SK-N-SH (cell line): Measurements from ENCODE around the gene CLEC11A. TPM values are rescaled to one million over a fixed set of nuclear protein-coding genes. Genes with fewer than 3 reads are reported as not detected.

Experiments
- CTCF ChIA-PET: fragments of 300-600, 350-600 bp; formaldehyde crosslinking; extraction: SDS; loops from one replicate; lab custom pipeline; 2021; lab: Yijun Ruan, JAX
- POLR2A ChIA-PET: fragments of 350-600 bp; sonication (Branson Sonifier 250); formaldehyde crosslinking; extraction: SDS; loops from one replicate; lab custom pipeline; 2020; ENCODE audit warnings: antibody characterized with exemption, inconsistent platforms; lab: Yijun Ruan, JAX
- DNase-seq: peaks from one replicate; pipeline ENCODE4 v3.0.0; 2012
- H2AFZ ChIP-seq: fragments of 200-600 bp; sonication (generic); 2 replicates; pipeline ENCODE4 v1.8.1; 2016; ENCODE audit warnings: antibody characterized with exemption, mild to moderate bottlenecking, low read depth
- H3F3A ChIP-seq: fragments of 200-600 bp; sonication (generic); replicated peaks from 2 replicates; pipeline ENCODE3; 2016; ENCODE audit warnings: antibody characterized with exemption, mild to moderate bottlenecking; ENCODE audit not compliant: insufficient read depth
- H3K27ac ChIP-seq, 2 experiments: fragments of 200-500 bp in 1 of 2; fragments of 200-600 bp in 1 of 2; sonication (Bioruptor generic) in 1 of 2; sonication (generic), shearing (Covaris generic) in 1 of 2; 2 replicates each; pipeline versions ENCODE4 v1.5.1 to v1.6.1; 2014 to 2016; ENCODE audit warnings: low read depth in 2 of 2, inconsistent platforms in 1 of 2, low read length in 1 of 2, mild to moderate bottlenecking in 1 of 2, mixed read lengths in 1 of 2
- H3K27me3 ChIP-seq: fragments of 200-600 bp; sonication (generic), shearing (Covaris generic); 2 replicates; pipeline ENCODE4 v1.6.1; 2016; ENCODE audit warnings: mixed run types; ENCODE audit not compliant: insufficient read depth
- H3K36me3 ChIP-seq, 2 experiments: fragments of 200-500 bp in 1 of 2; fragments of 200-600 bp in 1 of 2; sonication (Bioruptor generic) in 1 of 2; sonication (generic) in 1 of 2; replicated peaks in 1 of 2; 2 replicates each; pipeline versions ENCODE3 to v1.5.1; 2014 to 2016; ENCODE audit warnings: low read length in 1 of 2, mild to moderate bottlenecking in 1 of 2; ENCODE audit not compliant: insufficient read depth in 2 of 2, control insufficient read depth in 1 of 2
- H3K4me1 ChIP-seq, 2 experiments: fragments of 200-500 bp in 1 of 2; fragments of 200-600 bp in 1 of 2; sonication (Bioruptor generic) in 1 of 2; sonication (generic), shearing (Covaris generic) in 1 of 2; 2 replicates each; pipeline versions ENCODE4 v1.5.1 to v1.6.1; 2014 to 2016; ENCODE audit warnings: low read depth in 1 of 2, low read length in 1 of 2, mixed run types in 1 of 2; ENCODE audit not compliant: insufficient read depth in 2 of 2, control insufficient read depth in 1 of 2
- H3K4me2 ChIP-seq: fragments of 200-600 bp; sonication (generic), shearing (Covaris generic); 2 replicates; pipeline ENCODE4 v1.6.1; 2017; ENCODE audit warnings: mixed run types
- H3K4me3 ChIP-seq, 2 experiments: fragments of 200-500 bp in 1 of 2; fragments of 200-600 bp in 1 of 2; sonication (Bioruptor generic) in 1 of 2; sonication (generic), shearing (Covaris generic) in 1 of 2; 2 replicates each; pipeline versions ENCODE4 v1.5.1 to v1.8.1; 2014 to 2016; ENCODE audit warnings: low read depth in 2 of 2, inconsistent platforms in 1 of 2, low read length in 1 of 2, mild to moderate bottlenecking in 1 of 2, mixed read lengths in 1 of 2, moderate library complexity in 1 of 2
- H3K79me2 ChIP-seq: fragments of 200-600 bp; sonication (generic); 2 replicates; pipeline ENCODE4 v1.8.1; 2017; ENCODE audit warnings: mild to moderate bottlenecking; ENCODE audit not compliant: insufficient read depth
- H3K9ac ChIP-seq: fragments of 200-600 bp; sonication (generic); 2 replicates; pipeline ENCODE4 v1.6.1; 2017; ENCODE audit warnings: mixed run types
- H3K9me2 ChIP-seq: fragments of 200-600 bp; sonication (generic); 2 replicates; pipeline ENCODE4 v1.6.1; 2017; ENCODE audit warnings: mixed run types
- H3K9me3 ChIP-seq: fragments of 200-600 bp; sonication (generic); 2 replicates; pipeline ENCODE4 v1.6.1; 2017; ENCODE audit warnings: mixed run types, mild to moderate bottlenecking, moderate library complexity
- H4K20me1 ChIP-seq: fragments of 200-600 bp; sonication (generic); 2 replicates; pipeline ENCODE4 v1.6.1; 2017; ENCODE audit warnings: mild to moderate bottlenecking, mixed run types; ENCODE audit not compliant: insufficient read depth
- FOXJ3 ChIP-seq: sonication (generic); formaldehyde crosslinking; IDR thresholded peaks from 2 replicates; pipeline ENCODE4 v1.5.1; 2020; ENCODE audit warnings: mild to moderate bottlenecking, missing genetic modification reagents
- GABPA ChIP-seq: IDR thresholded peaks from 2 replicates; pipeline ENCODE4 v1.4.0; 2012; ENCODE audit warnings: low read depth, mild to moderate bottlenecking
- MEF2A ChIP-seq: IDR thresholded peaks from 2 replicates; pipeline ENCODE4 v1.4.0; 2012; ENCODE audit warnings: low read depth, borderline replicate concordance
- MXI1 ChIP-seq: IDR thresholded peaks from 2 replicates; pipeline ENCODE4 v1.6.1; 2012; ENCODE audit warnings: mild to moderate bottlenecking, low read depth, low read length, improper control_type of control experiment
- NFIC ChIP-seq: IDR thresholded peaks from 2 replicates; pipeline ENCODE4 v1.4.0; 2012; ENCODE audit warnings: borderline replicate concordance
- RAD21 ChIP-seq: IDR thresholded peaks from 2 replicates; pipeline ENCODE4 v1.6.1; 2012; ENCODE audit warnings: mild to moderate bottlenecking, low read length
- RCOR1 ChIP-seq: fragments of 150-350 bp; IDR thresholded peaks from 2 replicates; pipeline ENCODE4 v1.6.1; 2017; ENCODE audit warnings: antibody characterized with exemption, low read length
- RXRA ChIP-seq: IDR thresholded peaks from 2 replicates; pipeline ENCODE4 v1.4.0; 2012; ENCODE audit warnings: low read depth, mild to moderate bottlenecking, borderline replicate concordance
- SIN3A ChIP-seq: IDR thresholded peaks from 2 replicates; pipeline ENCODE4 v1.6.1; 2012; ENCODE audit warnings: low read depth, mild to moderate bottlenecking, low read length, moderate library complexity, borderline replicate concordance
- TAF1 ChIP-seq: IDR thresholded peaks from 2 replicates; pipeline ENCODE4 v1.6.1; 2012; ENCODE audit warnings: low read depth, mild to moderate bottlenecking, low read length, moderate library complexity, borderline replicate concordance
- TEAD4 ChIP-seq: IDR thresholded peaks from 2 replicates; pipeline ENCODE4 v1.4.0; 2012; ENCODE audit warnings: mild to moderate bottlenecking, borderline replicate concordance; ENCODE audit not compliant: insufficient read depth
- WGBS: methylation state at CpG from one replicate; pipeline ENCODE4 v1.1.6; 2017; ENCODE audit warnings: low lambda C conversion rate; 5-methylcytosine and 5-hydroxymethylcytosine counted together
- polyA plus RNA-seq, 3 experiments: library from polyadenylated mRNA; depleted of rRNA; stranded (reverse); fragments of >200 nt; gene quantifications; 2 replicates each; pipeline ENCODE4 v1.2.3, GENCODE V29; 2012
- TF ChIP-seq, protein P1 (sequence below): IDR thresholded peaks from 2 replicates; pipeline ENCODE4 v1.4.0; 2012; ENCODE audit warnings: low read depth, borderline replicate concordance
- TF ChIP-seq, protein P2 (sequence below): IDR thresholded peaks from 2 replicates; pipeline ENCODE4 v1.6.1; 2012; ENCODE audit warnings: mild to moderate bottlenecking, low read depth, low read length, moderate library complexity
- TF ChIP-seq, protein P3 (sequence below): IDR thresholded peaks from 2 replicates; pipeline ENCODE4 v1.4.0; 2012; ENCODE audit warnings: low read depth, borderline replicate concordance
- TF ChIP-seq, protein P4 (sequence below): IDR thresholded peaks from 2 replicates; pipeline ENCODE4 v1.4.0; 2012; ENCODE audit warnings: low read depth

Gene CLEC11A
- polyA plus RNA-seq, 1 of the 3 experiments (the other 2 are of a cell fraction) = 4.4 TPM

DNA sequence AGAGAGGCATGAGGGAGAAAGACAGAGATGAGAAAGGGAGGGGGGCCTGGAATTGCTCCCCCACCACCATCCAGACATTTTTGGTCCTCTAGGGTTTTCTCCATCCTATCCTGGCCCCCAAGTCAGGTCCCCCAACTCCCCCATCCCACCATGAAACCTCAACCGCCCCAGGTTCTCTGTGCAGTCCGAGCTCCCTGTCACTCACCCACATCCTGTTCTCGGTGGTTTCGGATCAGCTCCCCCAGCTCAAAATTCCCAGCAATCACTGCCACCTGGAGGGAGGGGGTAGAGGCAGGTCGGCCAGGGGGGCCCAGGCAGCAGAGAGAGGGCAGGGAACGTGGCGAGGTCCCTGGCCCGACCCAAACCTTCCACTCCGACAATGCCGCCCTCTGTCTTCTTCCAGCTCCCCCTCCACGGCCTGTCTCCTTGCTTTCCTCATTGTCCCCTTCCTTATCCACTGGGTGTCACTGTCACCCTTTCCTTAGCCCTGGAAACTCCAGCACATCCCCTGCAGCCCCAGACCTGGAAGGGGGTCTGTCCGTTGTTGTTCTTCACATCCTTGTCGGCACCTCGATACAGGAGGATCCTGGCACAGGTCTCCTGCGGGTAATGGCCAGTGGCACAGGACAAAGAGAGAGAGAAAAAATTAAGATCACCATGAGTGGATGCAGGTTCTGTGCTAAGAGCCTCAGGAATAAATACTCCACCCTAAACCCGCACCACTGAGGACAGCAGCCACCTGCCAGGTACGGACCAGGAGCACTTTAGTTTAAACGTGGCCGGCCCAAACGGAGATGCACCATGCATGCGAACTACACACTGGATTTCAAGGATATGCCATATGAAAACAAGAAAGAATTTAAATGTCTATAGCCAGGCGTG lies 19.0 kb upstream of the CLEC11A start:
- no peaks in the 10 kb centered on the region for H3F3A ChIP-seq
- no peak overlapping the region for H3K9ac ChIP-seq

DNA sequence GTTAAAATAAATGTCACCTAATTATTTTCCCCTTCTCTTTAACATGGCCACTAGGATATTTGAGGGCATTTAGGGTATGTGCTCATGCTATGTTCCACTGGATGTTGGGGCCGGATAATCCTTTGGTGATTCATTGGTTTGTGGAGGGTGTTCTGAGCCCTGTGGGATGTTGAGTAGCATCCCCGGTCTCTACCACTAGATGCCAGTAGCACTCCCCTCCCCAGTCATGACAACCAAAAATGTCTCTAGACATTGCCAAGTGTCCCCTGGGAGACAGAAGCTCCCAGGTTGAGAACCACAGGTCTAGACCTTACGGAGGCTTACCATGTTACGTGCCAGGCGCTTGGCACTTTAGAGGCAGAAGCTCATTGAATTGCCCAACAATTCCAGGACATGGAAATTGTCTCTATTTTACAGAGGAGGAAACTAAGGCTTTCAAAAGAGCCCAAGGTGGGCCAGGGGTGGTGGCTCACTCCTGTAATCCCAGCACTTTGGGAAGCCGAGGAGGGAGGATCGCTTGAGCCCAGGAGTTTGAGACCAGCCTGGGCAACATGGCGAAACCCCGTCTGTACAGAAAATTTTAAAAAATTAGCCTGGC lies 17.6 kb upstream of the CLEC11A start:
- Histone ChIP-seq H3K4me3 (no peak overlapping the region; a peak in 1 of 4 replicates), H3K27ac (no peak overlapping the region), H3K4me2 (no peak overlapping the region), H3K9ac (no peak overlapping the region), H4K20me1 (no peaks in the 10 kb centered on the region), H2AFZ (no peak overlapping the region), H3K4me1 (no peaks in the 10 kb centered on the region), H3K9me2 (no peaks in the 10 kb centered on the region), H3K27me3 (no peaks in the 10 kb centered on the region), H3K9me3 (no peaks in the 10 kb centered on the region), H3F3A (no peaks in the 10 kb centered on the region), H3K79me2 (no peaks in the 10 kb centered on the region), H3K36me3 (no peaks in the 10 kb centered on the region)
- ChIA-PET POLR2A (interaction anchor here (0.6 kb wide), 1 partner anchor 10 kb away, joined by 3 read pairs; no protein-coding TSS in a partner anchor), CTCF (interaction anchor here (0.6 to 4.5 kb wide), 17 partner anchors 9 to 338 kb away, joined by 3 to 87 read pairs (median 3); partner anchors contain the start of gene CLEC11A)
- WGBS = 37% methylated on average over 9 of the region's 9 CpGs
- DNase-seq = peak; percentile 87
- TF ChIP-seq, protein P1, sequence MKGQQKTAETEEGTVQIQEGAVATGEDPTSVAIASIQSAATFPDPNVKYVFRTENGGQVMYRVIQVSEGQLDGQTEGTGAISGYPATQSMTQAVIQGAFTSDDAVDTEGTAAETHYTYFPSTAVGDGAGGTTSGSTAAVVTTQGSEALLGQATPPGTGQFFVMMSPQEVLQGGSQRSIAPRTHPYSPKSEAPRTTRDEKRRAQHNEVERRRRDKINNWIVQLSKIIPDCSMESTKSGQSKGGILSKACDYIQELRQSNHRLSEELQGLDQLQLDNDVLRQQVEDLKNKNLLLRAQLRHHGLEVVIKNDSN = no peak
- TF ChIP-seq TAF1 = no peak
- no peak for TF ChIP-seq MXI1
- TF ChIP-seq TEAD4 = no peak
- TF ChIP-seq FOXJ3 (CRISPR knock-in tag) = no peak
- TF ChIP-seq, protein P2, sequence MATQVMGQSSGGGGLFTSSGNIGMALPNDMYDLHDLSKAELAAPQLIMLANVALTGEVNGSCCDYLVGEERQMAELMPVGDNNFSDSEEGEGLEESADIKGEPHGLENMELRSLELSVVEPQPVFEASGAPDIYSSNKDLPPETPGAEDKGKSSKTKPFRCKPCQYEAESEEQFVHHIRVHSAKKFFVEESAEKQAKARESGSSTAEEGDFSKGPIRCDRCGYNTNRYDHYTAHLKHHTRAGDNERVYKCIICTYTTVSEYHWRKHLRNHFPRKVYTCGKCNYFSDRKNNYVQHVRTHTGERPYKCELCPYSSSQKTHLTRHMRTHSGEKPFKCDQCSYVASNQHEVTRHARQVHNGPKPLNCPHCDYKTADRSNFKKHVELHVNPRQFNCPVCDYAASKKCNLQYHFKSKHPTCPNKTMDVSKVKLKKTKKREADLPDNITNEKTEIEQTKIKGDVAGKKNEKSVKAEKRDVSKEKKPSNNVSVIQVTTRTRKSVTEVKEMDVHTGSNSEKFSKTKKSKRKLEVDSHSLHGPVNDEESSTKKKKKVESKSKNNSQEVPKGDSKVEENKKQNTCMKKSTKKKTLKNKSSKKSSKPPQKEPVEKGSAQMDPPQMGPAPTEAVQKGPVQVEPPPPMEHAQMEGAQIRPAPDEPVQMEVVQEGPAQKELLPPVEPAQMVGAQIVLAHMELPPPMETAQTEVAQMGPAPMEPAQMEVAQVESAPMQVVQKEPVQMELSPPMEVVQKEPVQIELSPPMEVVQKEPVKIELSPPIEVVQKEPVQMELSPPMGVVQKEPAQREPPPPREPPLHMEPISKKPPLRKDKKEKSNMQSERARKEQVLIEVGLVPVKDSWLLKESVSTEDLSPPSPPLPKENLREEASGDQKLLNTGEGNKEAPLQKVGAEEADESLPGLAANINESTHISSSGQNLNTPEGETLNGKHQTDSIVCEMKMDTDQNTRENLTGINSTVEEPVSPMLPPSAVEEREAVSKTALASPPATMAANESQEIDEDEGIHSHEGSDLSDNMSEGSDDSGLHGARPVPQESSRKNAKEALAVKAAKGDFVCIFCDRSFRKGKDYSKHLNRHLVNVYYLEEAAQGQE = no peak
- TF ChIP-seq RXRA = no peak
- TF ChIP-seq NFIC = no peak
- peak; percentile 75 for TF ChIP-seq RAD21
- TF ChIP-seq RCOR1 = no peak
- no peak for TF ChIP-seq SIN3A
- TF ChIP-seq, protein P3, sequence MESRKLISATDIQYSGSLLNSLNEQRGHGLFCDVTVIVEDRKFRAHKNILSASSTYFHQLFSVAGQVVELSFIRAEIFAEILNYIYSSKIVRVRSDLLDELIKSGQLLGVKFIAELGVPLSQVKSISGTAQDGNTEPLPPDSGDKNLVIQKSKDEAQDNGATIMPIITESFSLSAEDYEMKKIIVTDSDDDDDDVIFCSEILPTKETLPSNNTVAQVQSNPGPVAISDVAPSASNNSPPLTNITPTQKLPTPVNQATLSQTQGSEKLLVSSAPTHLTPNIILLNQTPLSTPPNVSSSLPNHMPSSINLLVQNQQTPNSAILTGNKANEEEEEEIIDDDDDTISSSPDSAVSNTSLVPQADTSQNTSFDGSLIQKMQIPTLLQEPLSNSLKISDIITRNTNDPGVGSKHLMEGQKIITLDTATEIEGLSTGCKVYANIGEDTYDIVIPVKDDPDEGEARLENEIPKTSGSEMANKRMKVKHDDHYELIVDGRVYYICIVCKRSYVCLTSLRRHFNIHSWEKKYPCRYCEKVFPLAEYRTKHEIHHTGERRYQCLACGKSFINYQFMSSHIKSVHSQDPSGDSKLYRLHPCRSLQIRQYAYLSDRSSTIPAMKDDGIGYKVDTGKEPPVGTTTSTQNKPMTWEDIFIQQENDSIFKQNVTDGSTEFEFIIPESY = no peak
- TF ChIP-seq GABPA = no peak
- TF ChIP-seq MEF2A = no peak
- TF ChIP-seq, protein P4, sequence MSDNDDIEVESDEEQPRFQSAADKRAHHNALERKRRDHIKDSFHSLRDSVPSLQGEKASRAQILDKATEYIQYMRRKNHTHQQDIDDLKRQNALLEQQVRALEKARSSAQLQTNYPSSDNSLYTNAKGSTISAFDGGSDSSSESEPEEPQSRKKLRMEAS = no peak

More for the DNA sequence above, 19.0 kb upstream of the CLEC11A start:
- TF ChIP-seq, protein P1 = no peak
- TF ChIP-seq RAD21 = peak; percentile 54
- Histone ChIP-seq H3K36me3 (no peaks in the 10 kb centered on the region), H3K9me3 (no peaks in the 10 kb centered on the region), H3K27ac (no peak overlapping the region), H3K9me2 (no peaks in the 10 kb centered on the region), H3K27me3 (no peaks in the 10 kb centered on the region), H4K20me1 (no peaks in the 10 kb centered on the region), H3K4me1 (no peaks in the 10 kb centered on the region), H3K79me2 (no peaks in the 10 kb centered on the region), H3K4me3 (no peak overlapping the region; a peak in 1 of 4 replicates), H3K4me2 (no peak overlapping the region), H2AFZ (no peak overlapping the region)
- ChIA-PET CTCF (interaction anchor here (1.0 to 4.5 kb wide), 8 partner anchors 8 to 336 kb away, joined by 3 to 87 read pairs (median 8); partner anchors contain the start of gene CLEC11A), POLR2A (interaction anchor here (1.2 kb wide), 1 partner anchor 8 kb away, joined by 3 read pairs; no protein-coding TSS in a partner anchor)
- WGBS = 59% methylated on average over 22 of the region's 22 CpGs
- DNase-seq = no peak
